Tibial nerve (tissue), 4 donors: ENCODE data around the gene CBX5.

Source experiments
- EP300 ChIP-seq, 2 donors: sonication (generic); formaldehyde crosslinking; IDR thresholded peaks; one replicate each; pipeline ENCODE4 v1.6.1; 2017; ENCODE audit warnings: antibody characterized with exemption in 2 of 2, mild to moderate bottlenecking in 1 of 2
- POLR2A ChIP-seq, 2 donors: fragments of 450-650 bp; IDR thresholded peaks; one replicate each; pipeline ENCODE4 v1.6.1; 2017; ENCODE audit warnings: antibody characterized with exemption in 2 of 2, mild to moderate bottlenecking in 2 of 2, moderate library complexity in 2 of 2
- TF ChIP-seq, protein P1 (sequence below), 5 experiments: fragments of 200-600 bp in 3 of 5; fragments of 450-650 bp in 2 of 5; sonication (generic) in 3 of 5; IDR thresholded peaks; one replicate each; pipeline ENCODE4 v1.5.1; 2016 to 2019; ENCODE audit warnings: antibody characterized with exemption in 5 of 5, mild to moderate bottlenecking in 3 of 5, moderate library complexity in 2 of 5

DNA sequence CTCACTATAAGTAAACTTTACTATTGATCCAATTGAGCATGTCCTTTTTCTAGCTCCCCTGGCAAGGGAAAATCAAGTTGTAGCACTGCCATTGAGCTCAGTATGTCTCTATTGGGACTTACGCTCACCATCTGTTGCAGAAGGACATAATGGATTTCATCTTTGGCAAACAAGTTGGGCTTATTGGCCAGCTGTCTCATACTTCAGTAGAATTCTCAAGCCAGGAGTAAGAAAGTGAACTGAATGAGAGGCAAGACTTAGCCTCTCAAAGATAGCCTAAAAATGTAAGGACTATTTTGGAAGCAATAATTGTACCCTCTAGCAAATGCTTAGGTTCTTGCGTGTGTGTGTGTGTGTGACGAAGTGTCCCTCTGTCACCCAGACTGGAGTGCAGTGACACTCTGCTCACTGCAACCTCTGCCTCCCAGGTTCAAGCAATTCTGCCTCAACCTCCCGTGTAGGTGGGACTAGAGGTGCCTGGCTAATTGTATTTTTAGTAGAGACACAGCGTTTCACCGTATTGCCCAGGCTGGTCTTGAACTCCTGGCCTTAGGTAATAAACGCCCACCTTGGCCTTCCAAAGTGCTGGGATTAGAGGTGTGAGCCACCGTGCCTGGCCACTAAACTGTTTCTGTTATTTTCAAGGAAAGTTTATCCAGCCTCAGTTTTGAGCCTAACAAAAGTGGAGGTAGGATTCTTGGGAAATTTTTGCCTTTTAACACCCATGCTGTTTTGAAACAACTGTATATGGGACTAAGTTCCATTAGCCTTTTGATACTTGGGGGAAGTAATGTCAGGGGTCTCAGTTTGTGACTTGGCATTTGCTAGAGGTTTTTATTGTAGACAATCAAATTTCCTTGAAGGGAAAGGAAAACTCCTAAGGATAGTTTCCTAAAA, 7.6 kb upstream of the CBX5 start:
- TF ChIP-seq, protein P1, sequence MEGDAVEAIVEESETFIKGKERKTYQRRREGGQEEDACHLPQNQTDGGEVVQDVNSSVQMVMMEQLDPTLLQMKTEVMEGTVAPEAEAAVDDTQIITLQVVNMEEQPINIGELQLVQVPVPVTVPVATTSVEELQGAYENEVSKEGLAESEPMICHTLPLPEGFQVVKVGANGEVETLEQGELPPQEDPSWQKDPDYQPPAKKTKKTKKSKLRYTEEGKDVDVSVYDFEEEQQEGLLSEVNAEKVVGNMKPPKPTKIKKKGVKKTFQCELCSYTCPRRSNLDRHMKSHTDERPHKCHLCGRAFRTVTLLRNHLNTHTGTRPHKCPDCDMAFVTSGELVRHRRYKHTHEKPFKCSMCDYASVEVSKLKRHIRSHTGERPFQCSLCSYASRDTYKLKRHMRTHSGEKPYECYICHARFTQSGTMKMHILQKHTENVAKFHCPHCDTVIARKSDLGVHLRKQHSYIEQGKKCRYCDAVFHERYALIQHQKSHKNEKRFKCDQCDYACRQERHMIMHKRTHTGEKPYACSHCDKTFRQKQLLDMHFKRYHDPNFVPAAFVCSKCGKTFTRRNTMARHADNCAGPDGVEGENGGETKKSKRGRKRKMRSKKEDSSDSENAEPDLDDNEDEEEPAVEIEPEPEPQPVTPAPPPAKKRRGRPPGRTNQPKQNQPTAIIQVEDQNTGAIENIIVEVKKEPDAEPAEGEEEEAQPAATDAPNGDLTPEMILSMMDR (IDR thresholded peaks at IDR 0.05) = no peak
- no peak for TF ChIP-seq POLR2A (IDR thresholded peaks at IDR 0.05)
- no peak for TF ChIP-seq EP300 (IDR thresholded peaks at IDR 0.05)
